Neural progenitor cell (in vitro differentiated cells): Measurements from ENCODE around the gene ZNF215. TPM values are rescaled to one million over a fixed set of nuclear protein-coding genes. Genes with fewer than 3 reads are reported as not detected.
"Not testable (repeated sequence)": the region's sequence is repeated elsewhere in the genome, so short reads cannot be mapped to it uniquely, and the experiment has no call there.

Experiments used
- DNase-seq: peaks from one replicate; pipeline ENCODE4 v3.0.0-alpha.2; 2016; ENCODE audit warnings: low spot score
- H2AFZ ChIP-seq: fragments of 200-600 bp; sonication (generic); replicated peaks from 2 replicates; pipeline ENCODE4 v1.6.1; 2016; ENCODE audit warnings: antibody characterized with exemption
- H3F3A ChIP-seq: fragments of 200-600 bp; sonication (generic); 2 replicates; pipeline ENCODE4 v1.6.1; 2016; ENCODE audit warnings: antibody characterized with exemption, low read depth
- H3K27ac ChIP-seq: fragments of 200-600 bp; sonication (generic); 2 replicates; pipeline ENCODE4 v1.5.1; 2016; ENCODE audit warnings: mild to moderate bottlenecking
- H3K27me3 ChIP-seq: fragments of 200-600 bp; sonication (generic); 2 replicates; pipeline ENCODE4 v1.6.1; 2016; ENCODE audit warnings: mild to moderate bottlenecking, moderate library complexity
- H3K36me3 ChIP-seq: fragments of 200-600 bp; sonication (generic); 2 replicates; pipeline ENCODE4 v1.5.1; 2016
- H3K4me1 ChIP-seq: fragments of 200-600 bp; sonication (generic); 2 replicates; pipeline ENCODE4 v1.6.1; 2016; ENCODE audit warnings: mixed run types
- H3K4me2 ChIP-seq: fragments of 200-600 bp; sonication (generic); 2 replicates; pipeline ENCODE4 v1.6.1; 2016
- H3K4me3 ChIP-seq: fragments of 200-600 bp; sonication (generic); 2 replicates; pipeline ENCODE4 v1.5.1; 2016
- H3K79me2 ChIP-seq: fragments of 200-600 bp; sonication (generic); 2 replicates; pipeline ENCODE4 v1.6.1; 2016; ENCODE audit warnings: low read depth
- H3K9ac ChIP-seq: fragments of 200-600 bp; sonication (generic); 2 replicates; pipeline ENCODE4 v1.6.1; 2016
- H3K9me3 ChIP-seq: fragments of 200-600 bp; sonication (generic); 2 replicates; pipeline ENCODE4 v1.5.1; 2016; ENCODE audit warnings: low read depth
- H4K20me1 ChIP-seq: fragments of 200-600 bp; sonication (generic); 2 replicates; pipeline ENCODE4 v1.6.1; 2016; ENCODE audit warnings: low read depth
- H3K27ac Mint-ChIP-seq: 3 replicates; pipeline ENCODE4 v1.8.0; 2021; ENCODE audit warnings: mixed read lengths
- H3K27me3 Mint-ChIP-seq: 2 replicates; pipeline ENCODE4 v1.8.0; 2022; ENCODE audit warnings: low read depth, mild to moderate bottlenecking, inconsistent platforms, moderate library complexity, mixed read lengths; ENCODE audit not compliant: insufficient read depth
- H3K36me3 Mint-ChIP-seq: 3 replicates; pipeline ENCODE4 v1.8.0; 2021; ENCODE audit warnings: mixed read lengths
- H3K4me1 Mint-ChIP-seq: 3 replicates; pipeline ENCODE4 v1.8.0; 2021; ENCODE audit warnings: mixed read lengths
- H3K4me3 Mint-ChIP-seq: 3 replicates; pipeline ENCODE4 v1.8.0; 2021; ENCODE audit warnings: mild to moderate bottlenecking, moderate library complexity, mixed read lengths
- H3K9me3 Mint-ChIP-seq: 3 replicates; pipeline ENCODE4 v1.8.0; 2020; ENCODE audit warnings: mixed read lengths
- EZH2 ChIP-seq: fragments of 200-600 bp; sonication (generic); IDR thresholded peaks from 2 replicates; pipeline ENCODE4 v1.6.1; 2017; ENCODE audit warnings: antibody characterized with exemption, mild to moderate bottlenecking, moderate library complexity
- EZH2phosphoT487 ChIP-seq: fragments of 200-600 bp; sonication (generic); IDR thresholded peaks from 2 replicates; pipeline ENCODE4 v1.6.1; 2017; ENCODE audit warnings: antibody characterized with exemption
- total RNA-seq: library from RNA; depleted of rRNA; stranded (reverse); fragments of >200 nt; gene quantifications from 2 replicates; pipeline ENCODE4 v1.2.3, GENCODE V29; 2015; ENCODE audit warnings: low replicate concordance
- TF ChIP-seq, protein P1 (sequence below): fragments of 200-600 bp; sonication (generic); IDR thresholded peaks from 2 replicates; pipeline ENCODE4 v1.5.1; 2017; ENCODE audit warnings: antibody characterized with exemption, mild to moderate bottlenecking

ZNF215 gene
- total RNA-seq, 1 donor from 2014 or later: 20.1 TPM

DNA sequence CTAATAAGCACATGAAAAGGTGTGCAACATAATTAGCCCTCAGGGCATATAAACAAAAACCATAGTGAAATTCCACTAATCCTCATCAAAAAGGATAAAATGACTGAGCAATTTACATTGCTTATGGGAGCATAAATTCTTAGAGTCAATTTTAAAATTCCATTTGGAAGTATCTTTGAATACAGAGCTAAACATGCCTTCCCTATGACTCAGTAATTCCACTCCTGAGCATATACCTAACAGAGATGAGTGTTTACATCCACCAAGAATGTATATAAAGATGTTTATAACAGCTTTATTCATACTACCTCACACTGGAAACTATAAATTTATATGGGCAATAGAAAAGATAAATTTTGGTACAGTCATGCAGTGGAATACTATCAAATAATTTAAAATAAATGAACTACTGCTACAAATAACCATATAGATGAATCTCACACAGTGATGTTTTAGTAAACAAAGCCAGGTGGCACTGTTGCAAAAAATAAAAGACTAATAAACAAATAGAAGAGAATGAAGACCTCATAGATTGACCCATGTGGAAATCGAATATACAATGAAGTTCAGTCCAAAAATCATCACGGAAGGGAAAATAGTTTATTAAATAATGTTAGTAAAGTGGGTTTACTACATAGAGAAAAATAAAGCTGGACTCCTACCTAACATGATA, 25.8 kb upstream of the ZNF215 start:
- Histone ChIP-seq H3K4me1 (no peaks in the 10 kb centered on the region), H3K27ac (no peak overlapping the region), H3K9me3 (peaks cover 3% of the 10 kb centered on the region), H3K9ac (no peak overlapping the region), H2AFZ (no peak overlapping the region), H3K79me2 (no peaks in the 10 kb centered on the region), H3F3A (no peaks in the 10 kb centered on the region), H3K4me2 (no peak overlapping the region), H3K27me3 (no peaks in the 10 kb centered on the region), H3K36me3 (no peaks in the 10 kb centered on the region), H4K20me1 (no peaks in the 10 kb centered on the region), H3K4me3 (no peak overlapping the region)
- DNase-seq: no peak
- Mint-ChIP-seq H3K4me1 (no peaks in the 10 kb centered on the region), H3K27me3 (no peaks in the 10 kb centered on the region), H3K4me3 (no peak overlapping the region), H3K9me3 (peaks cover 2% of the 10 kb centered on the region), H3K27ac (no peak overlapping the region), H3K36me3 (no peaks in the 10 kb centered on the region)
- TF ChIP-seq, protein P1, sequence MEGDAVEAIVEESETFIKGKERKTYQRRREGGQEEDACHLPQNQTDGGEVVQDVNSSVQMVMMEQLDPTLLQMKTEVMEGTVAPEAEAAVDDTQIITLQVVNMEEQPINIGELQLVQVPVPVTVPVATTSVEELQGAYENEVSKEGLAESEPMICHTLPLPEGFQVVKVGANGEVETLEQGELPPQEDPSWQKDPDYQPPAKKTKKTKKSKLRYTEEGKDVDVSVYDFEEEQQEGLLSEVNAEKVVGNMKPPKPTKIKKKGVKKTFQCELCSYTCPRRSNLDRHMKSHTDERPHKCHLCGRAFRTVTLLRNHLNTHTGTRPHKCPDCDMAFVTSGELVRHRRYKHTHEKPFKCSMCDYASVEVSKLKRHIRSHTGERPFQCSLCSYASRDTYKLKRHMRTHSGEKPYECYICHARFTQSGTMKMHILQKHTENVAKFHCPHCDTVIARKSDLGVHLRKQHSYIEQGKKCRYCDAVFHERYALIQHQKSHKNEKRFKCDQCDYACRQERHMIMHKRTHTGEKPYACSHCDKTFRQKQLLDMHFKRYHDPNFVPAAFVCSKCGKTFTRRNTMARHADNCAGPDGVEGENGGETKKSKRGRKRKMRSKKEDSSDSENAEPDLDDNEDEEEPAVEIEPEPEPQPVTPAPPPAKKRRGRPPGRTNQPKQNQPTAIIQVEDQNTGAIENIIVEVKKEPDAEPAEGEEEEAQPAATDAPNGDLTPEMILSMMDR: peak; percentile 34
- TF ChIP-seq EZH2: no peak
- no peak for TF ChIP-seq EZH2phosphoT487

DNA sequence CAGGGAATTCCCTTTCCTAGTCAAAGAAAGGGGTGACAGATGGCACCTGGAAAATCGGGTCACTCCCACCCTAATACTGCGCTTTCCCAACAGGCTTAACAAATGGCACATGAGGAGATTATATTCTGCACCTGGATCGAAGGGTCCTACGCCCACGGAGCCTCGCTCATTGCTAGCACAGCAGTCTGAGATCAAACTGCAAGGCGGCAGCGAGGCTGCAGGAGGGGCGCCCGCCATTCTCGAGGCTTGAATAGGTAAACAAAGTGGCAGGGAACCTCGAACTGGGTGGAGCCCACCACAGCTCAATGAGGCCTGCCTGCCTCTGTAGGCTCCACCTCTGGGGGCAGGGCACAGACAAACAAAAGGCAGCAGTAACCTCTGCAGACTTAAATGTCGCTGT, 21.4 kb upstream of the ZNF215 start:
- H3K27ac Mint-ChIP-seq, H3K4me3 Mint-ChIP-seq, H3K27me3 ChIP-seq: not testable (repeated sequence)

DNA sequence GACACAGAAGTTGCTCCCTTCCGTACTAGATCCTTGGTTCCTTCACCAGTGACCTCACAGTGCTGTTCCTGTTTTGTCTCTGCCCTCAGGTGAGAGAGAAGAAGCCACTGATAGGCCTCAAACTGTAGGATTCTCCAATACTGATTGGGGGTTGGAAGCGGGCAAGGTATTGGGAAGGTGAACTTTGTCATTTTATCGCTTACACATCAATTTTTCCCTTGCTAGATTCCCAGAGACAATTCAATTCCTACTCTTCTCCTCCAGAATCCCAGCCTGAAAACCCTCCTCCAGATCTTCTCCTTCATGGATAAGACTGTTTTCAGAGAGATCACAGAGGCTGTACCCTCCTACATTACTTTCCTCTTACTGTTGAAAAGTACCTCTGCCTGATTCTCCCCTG, 14.8 kb upstream of the ZNF215 start:
- no peaks in the 10 kb centered on the region for H3K9me3 Mint-ChIP-seq
- Histone ChIP-seq H3K9me3 (no peaks in the 10 kb centered on the region), H3K4me2 (no peak overlapping the region), H3K36me3 (no peaks in the 10 kb centered on the region), H3K79me2 (no peaks in the 10 kb centered on the region), H3K27me3 (no peaks in the 10 kb centered on the region), H3K27ac (no peak overlapping the region), H3F3A (no peaks in the 10 kb centered on the region), H3K9ac (no peak overlapping the region), H3K4me1 (no peaks in the 10 kb centered on the region), H4K20me1 (no peaks in the 10 kb centered on the region), H2AFZ (no peak overlapping the region), H3K4me3 (no peak overlapping the region)
- no peak overlapping the region for H3K4me3 Mint-ChIP-seq
- no peak for TF ChIP-seq EZH2
- TF ChIP-seq, protein P1: no peak
- TF ChIP-seq EZH2phosphoT487: no peak
- H3K4me1 Mint-ChIP-seq: no peaks in the 10 kb centered on the region
- H3K27me3 Mint-ChIP-seq: no peaks in the 10 kb centered on the region
- no peak for DNase-seq
- no peak overlapping the region for H3K27ac Mint-ChIP-seq
- H3K36me3 Mint-ChIP-seq: no peaks in the 10 kb centered on the region

More for the DNA sequence above, 21.4 kb upstream of the ZNF215 start:
- H2AFZ ChIP-seq, H3K79me2 ChIP-seq, H3K4me1 Mint-ChIP-seq, H3K36me3 Mint-ChIP-seq, H3K4me2 ChIP-seq, H3K9me3 Mint-ChIP-seq, H3K27ac ChIP-seq, H4K20me1 ChIP-seq, H3K9me3 ChIP-seq, H3K27me3 Mint-ChIP-seq, H3K4me3 ChIP-seq, H3K9ac ChIP-seq, H3K4me1 ChIP-seq, H3K36me3 ChIP-seq, H3F3A ChIP-seq, DNase-seq: not testable (repeated sequence)

DNA sequence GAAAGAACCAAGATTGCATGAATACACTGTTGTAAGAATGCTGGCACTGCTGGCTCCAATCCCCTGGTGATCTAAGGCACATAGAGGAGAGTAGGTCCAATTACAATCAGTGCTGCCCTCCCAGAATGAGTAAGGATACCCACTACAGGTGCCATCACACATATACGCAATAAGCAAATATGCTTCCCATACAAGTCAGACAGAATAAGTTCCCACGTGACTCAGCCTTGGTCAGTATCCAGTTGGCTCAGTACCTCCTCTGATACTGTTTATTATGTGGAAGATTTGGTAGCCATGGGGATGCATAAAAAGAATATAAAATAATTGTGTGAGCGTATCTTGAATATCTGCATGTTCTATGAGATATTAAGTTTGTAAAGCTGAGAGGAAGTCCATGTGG, 14.3 kb upstream of the ZNF215 start:
- Histone ChIP-seq H3K27ac (no peak overlapping the region), H3K4me3 (no peak overlapping the region), H3K36me3 (no peaks in the 10 kb centered on the region), H3K9me3 (no peaks in the 10 kb centered on the region), H3K4me1 (no peaks in the 10 kb centered on the region), H3K27me3 (no peaks in the 10 kb centered on the region), H3K9ac (no peak overlapping the region), H4K20me1 (no peaks in the 10 kb centered on the region), H3K79me2 (no peaks in the 10 kb centered on the region), H3K4me2 (no peak overlapping the region), H3F3A (no peaks in the 10 kb centered on the region), H2AFZ (no peak overlapping the region)
- DNase-seq: no peak
- H3K27me3 Mint-ChIP-seq: no peaks in the 10 kb centered on the region
- no peaks in the 10 kb centered on the region for H3K36me3 Mint-ChIP-seq
- no peak overlapping the region for H3K4me3 Mint-ChIP-seq
- TF ChIP-seq EZH2 (no peak), EZH2phosphoT487 (no peak)
- TF ChIP-seq, protein P1: no peak
- no peak overlapping the region for H3K27ac Mint-ChIP-seq
- no peaks in the 10 kb centered on the region for H3K4me1 Mint-ChIP-seq
- no peaks in the 10 kb centered on the region for H3K9me3 Mint-ChIP-seq
